ENCODE data around the gene ZIC1.

The ZIC1 gene

GRCh38 chr3:147381596-147381995, 27.6 kb upstream of the ZIC1 start:
- peaks cover 5% of the 10 kb centered on the region for H3K4me1 ChIP-seq (ENCODE audit: insufficient read depth, insufficient read length)
- H3K27me3 ChIP-seq (ENCODE audit: insufficient read depth, insufficient read length), result peaks cover 98% of the 10 kb centered on the region
- no peak for DNase-seq (ENCODE audit: low read depth, low spot score)
- H3K36me3 ChIP-seq (ENCODE audit: insufficient read depth, insufficient read length, low read length), result no peaks in the 10 kb centered on the region
- no peak overlapping the region for H3K4me3 ChIP-seq (ENCODE audit: insufficient read length, low read depth)
- H3K9me3 ChIP-seq (ENCODE audit: insufficient read depth, low read length), result no peaks in the 10 kb centered on the region
- no peak overlapping the region for H3K9ac ChIP-seq (ENCODE audit: insufficient read length, low read depth)
- TF ChIP-seq ZNF274 (IDR thresholded peaks at IDR 0.05; ENCODE audit: low read depth, low read length) (no peak), YY1 (IDR thresholded peaks at IDR 0.05; ENCODE audit: insufficient read depth, insufficient read length) (no peak), SUZ12 (IDR thresholded peaks at IDR 0.05; ENCODE audit: extremely low read depth, insufficient read depth, insufficient read length) (no peak)

DNA sequence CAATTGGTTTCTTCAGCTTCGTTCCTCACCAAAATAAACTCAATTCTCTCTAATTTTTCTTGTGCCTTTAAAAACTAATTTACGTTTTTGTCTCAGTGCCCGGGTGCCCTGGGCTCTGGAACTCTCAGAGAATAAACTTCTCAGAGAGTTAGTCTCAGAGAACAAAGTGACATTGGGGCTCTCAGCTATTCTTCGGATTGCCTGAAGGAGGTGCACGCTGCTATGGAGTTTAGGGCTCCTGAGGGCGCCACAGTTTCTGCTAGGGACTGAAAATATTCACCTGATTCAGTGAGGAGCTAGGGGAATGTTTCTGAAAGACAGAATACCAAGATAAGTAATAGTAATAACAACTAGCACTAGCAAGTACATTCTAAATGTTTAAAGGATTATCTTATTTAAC, 25.5 kb upstream of the ZIC1 start:
- Histone ChIP-seq H3K4me3 (ENCODE audit: insufficient read length, low read depth) (no peak overlapping the region), H3K27me3 (ENCODE audit: insufficient read depth, insufficient read length) (peaks cover 100% of the 10 kb centered on the region), H3K36me3 (ENCODE audit: insufficient read depth, insufficient read length, low read length) (no peaks in the 10 kb centered on the region), H3K9ac (ENCODE audit: insufficient read length, low read depth) (no peak overlapping the region), H3K9me3 (ENCODE audit: insufficient read depth, low read length) (no peaks in the 10 kb centered on the region), H3K4me1 (ENCODE audit: insufficient read depth, insufficient read length) (no peaks in the 10 kb centered on the region)
- TF ChIP-seq SUZ12 (IDR thresholded peaks at IDR 0.05; ENCODE audit: extremely low read depth, insufficient read depth, insufficient read length), result no peak
- TF ChIP-seq YY1 (IDR thresholded peaks at IDR 0.05; ENCODE audit: insufficient read depth, insufficient read length), result no peak
- no peak for TF ChIP-seq ZNF274 (IDR thresholded peaks at IDR 0.05; ENCODE audit: low read depth, low read length)
- no peak for DNase-seq (ENCODE audit: low read depth, low spot score)

DNA sequence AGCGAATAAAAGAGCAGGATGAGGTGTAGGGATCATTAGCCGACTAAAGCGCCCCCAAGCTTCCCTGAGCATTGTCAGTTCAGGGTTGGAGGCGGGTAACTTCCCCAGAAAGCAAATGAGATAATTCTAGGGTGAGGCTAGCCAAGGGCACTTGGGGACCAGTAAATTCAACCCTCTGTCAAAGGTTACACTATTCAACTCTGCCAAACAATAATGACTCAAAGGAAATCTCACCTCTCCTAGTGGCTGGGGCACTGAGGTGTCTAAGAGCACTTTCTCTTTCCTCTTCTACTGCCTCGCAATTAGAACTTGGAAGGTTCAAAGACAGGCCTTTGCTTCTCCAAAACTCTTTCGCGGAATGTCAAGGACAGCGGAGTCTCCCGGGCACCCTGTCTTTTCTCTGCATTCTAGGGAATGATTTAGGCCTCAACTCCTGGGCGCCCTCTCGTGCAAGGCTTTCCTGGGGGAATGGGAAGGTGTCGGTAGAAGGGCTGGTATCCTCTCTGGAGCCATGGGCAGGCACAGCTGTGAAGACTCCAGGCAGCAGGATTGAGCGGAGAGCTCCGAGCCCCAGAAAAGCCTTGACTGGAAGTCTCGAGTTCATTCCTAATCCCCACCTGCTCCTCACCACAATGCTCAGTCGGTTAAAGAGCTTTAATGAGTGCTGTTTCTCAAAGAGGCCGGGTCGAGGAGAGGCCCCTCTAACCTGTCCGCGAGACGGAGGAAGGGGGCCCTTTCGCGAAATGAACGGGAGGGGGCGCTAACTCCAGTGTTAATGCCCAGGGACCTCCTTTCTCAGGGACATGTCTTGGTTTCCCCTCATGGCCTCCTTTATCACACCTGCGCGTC, 24.7 kb upstream of the ZIC1 start:
- no peaks in the 10 kb centered on the region for H3K4me1 ChIP-seq (ENCODE audit: insufficient read depth, insufficient read length)
- no peak overlapping the region for H3K4me3 ChIP-seq (ENCODE audit: insufficient read length, low read depth)
- H3K9ac ChIP-seq (ENCODE audit: insufficient read length, low read depth), result no peak overlapping the region
- no peaks in the 10 kb centered on the region for H3K9me3 ChIP-seq (ENCODE audit: insufficient read depth, low read length)
- DNase-seq (ENCODE audit: low read depth, low spot score), result no peak
- H3K36me3 ChIP-seq (ENCODE audit: insufficient read depth, insufficient read length, low read length), result no peaks in the 10 kb centered on the region
- TF ChIP-seq SUZ12 (IDR thresholded peaks at IDR 0.05; ENCODE audit: extremely low read depth, insufficient read depth, insufficient read length) (no peak), YY1 (IDR thresholded peaks at IDR 0.05; ENCODE audit: insufficient read depth, insufficient read length) (no peak), ZNF274 (IDR thresholded peaks at IDR 0.05; ENCODE audit: low read depth, low read length) (no peak)
- H3K27me3 ChIP-seq (ENCODE audit: insufficient read depth, insufficient read length), result peaks cover 100% of the 10 kb centered on the region

DNA sequence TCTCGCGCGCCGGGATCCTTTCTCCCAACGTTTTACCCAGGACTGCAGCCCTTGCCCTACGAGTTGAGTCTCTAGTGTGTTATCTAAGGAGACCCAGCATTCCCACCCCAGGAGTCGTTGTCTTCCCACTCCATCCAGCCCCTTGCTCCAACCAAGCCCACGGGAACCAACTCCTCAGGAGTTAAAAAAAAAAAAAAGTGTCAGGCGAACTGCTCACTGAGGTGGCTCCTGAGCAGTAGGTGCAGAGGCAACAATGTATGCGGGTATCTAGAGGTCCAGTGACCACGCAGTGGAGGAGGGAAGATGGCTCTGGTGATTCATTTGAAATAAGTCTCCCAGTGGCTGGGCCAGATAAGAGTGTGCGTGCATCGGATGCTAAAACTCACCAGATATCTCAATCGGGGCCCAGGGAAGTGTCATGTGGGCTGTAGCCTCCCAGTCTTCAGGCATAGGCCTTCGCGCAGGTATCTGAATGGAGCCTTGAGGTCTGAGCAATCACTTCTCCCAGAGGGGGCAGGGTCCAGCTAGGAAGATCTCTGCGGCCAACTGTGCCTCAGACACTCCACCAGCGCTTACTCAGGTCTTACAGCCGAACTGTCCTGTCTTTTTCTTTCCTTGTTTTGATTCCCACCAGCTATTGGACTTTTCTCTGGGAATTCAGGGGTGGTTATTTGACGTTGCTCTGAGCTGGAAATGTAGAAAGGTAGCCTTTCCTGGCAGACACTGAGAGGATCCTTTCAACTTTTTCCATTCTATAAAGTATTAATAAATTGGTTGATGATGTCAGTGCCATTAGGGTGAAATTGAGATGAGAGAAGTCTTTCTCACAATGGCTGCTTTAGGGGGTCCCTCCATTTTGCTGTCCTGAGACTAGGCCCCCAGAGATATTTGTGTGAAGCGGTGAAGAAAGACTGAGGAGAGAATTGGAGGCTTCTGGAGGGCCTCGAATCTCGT, 23.8 kb upstream of the ZIC1 start:
- no peaks in the 10 kb centered on the region for H3K36me3 ChIP-seq (ENCODE audit: insufficient read depth, insufficient read length, low read length)
- H3K27me3 ChIP-seq (ENCODE audit: insufficient read depth, insufficient read length), result peaks cover 100% of the 10 kb centered on the region
- no peaks in the 10 kb centered on the region for H3K4me1 ChIP-seq (ENCODE audit: insufficient read depth, insufficient read length)
- H3K4me3 ChIP-seq (ENCODE audit: insufficient read length, low read depth), result no peak overlapping the region
- no peaks in the 10 kb centered on the region for H3K9me3 ChIP-seq (ENCODE audit: insufficient read depth, low read length)
- H3K9ac ChIP-seq (ENCODE audit: insufficient read length, low read depth), result no peak overlapping the region
- TF ChIP-seq YY1 (IDR thresholded peaks at IDR 0.05; ENCODE audit: insufficient read depth, insufficient read length) (no peak), ZNF274 (IDR thresholded peaks at IDR 0.05; ENCODE audit: low read depth, low read length) (no peak), SUZ12 (IDR thresholded peaks at IDR 0.05; ENCODE audit: extremely low read depth, insufficient read depth, insufficient read length) (no peak)
- no peak for DNase-seq (ENCODE audit: low read depth, low spot score)

DNA sequence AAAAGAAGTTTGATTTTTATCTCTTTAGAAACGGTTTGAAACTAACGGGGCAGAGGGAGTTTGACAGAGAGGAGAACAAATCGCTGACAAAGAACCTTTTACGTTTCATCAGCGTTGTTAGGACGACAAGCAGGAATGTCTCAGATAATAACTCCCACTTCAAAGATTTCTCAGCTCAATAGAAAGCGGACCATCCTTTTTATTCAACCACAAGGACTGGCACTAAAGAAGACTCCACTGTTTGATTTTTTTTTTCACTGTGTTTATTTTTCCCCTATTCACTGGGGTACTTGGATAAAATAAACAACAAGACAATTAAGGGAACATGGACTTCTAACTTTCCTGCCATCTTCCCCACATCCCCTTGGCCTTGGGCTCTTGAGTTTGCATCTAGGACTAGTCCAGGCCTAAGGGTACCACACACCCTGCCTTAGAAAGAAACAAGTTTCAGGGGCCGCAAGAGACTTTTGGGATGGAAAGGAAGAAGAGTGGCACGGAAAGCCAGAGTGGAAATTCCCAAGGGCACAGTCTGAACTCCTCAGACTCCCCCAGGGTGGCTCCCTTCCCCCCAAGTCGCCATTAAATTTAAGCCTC, 21.8 kb upstream of the ZIC1 start:
- Histone ChIP-seq H3K36me3 (ENCODE audit: insufficient read depth, insufficient read length, low read length) (no peaks in the 10 kb centered on the region), H3K27me3 (ENCODE audit: insufficient read depth, insufficient read length) (peaks cover 100% of the 10 kb centered on the region), H3K9me3 (ENCODE audit: insufficient read depth, low read length) (peaks cover 10% of the 10 kb centered on the region; the same call in 1 of the 2 replicates), H3K4me3 (ENCODE audit: insufficient read length, low read depth) (no peak overlapping the region), H3K4me1 (ENCODE audit: insufficient read depth, insufficient read length) (peaks cover 5% of the 10 kb centered on the region), H3K9ac (ENCODE audit: insufficient read length, low read depth) (no peak overlapping the region)
- TF ChIP-seq ZNF274 (IDR thresholded peaks at IDR 0.05; ENCODE audit: low read depth, low read length) (no peak), YY1 (IDR thresholded peaks at IDR 0.05; ENCODE audit: insufficient read depth, insufficient read length) (no peak), SUZ12 (IDR thresholded peaks at IDR 0.05; ENCODE audit: extremely low read depth, insufficient read depth, insufficient read length) (no peak)
- DNase-seq (ENCODE audit: low read depth, low spot score), result no peak

DNA sequence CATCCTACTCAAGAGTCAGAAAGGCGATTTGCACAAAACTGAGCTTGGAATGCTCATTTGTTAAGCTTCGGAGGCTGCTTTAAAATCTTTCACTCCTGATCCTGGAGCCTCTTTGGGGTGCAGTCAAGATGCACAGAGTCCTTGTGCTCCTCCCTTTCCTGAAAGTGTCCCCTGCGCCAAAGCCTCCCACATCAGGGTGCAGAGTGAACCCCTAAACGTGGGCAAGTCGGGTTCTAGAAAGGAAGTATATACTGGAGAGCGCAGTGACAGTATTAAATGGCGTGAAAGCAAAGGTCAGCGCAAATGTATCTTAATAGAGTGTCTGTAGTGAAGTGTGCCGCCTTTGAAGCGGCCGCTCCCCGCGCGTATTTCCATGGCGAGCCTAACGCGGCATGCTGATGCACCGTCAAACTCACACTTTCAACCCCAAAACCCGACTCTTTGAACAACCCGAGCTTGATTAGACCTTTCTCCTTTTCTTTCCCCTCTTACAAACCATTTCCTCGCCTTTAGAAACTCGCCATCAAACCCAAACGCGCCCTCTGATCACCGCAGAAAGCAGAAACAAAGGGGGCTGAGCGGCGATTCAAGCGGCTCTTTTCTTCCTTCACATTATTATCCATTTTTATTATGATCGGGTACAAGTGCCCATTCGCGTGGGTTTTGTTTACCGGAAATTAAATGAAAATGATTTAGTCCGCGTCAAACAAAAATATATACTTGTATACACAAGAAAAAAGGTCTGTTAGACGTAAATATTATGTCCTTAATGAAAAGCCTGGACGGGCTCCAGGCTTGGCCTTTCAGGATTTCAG, 21.1 kb upstream of the ZIC1 start:
- DNase-seq (ENCODE audit: low read depth, low spot score), result no peak
- Histone ChIP-seq H3K9ac (ENCODE audit: insufficient read length, low read depth) (no peak overlapping the region), H3K9me3 (ENCODE audit: insufficient read depth, low read length) (peaks cover 10% of the 10 kb centered on the region; the same call in 1 of the 2 replicates), H3K4me1 (ENCODE audit: insufficient read depth, insufficient read length) (peaks cover 5% of the 10 kb centered on the region), H3K27me3 (ENCODE audit: insufficient read depth, insufficient read length) (peaks cover 100% of the 10 kb centered on the region), H3K4me3 (ENCODE audit: insufficient read length, low read depth) (no peak overlapping the region), H3K36me3 (ENCODE audit: insufficient read depth, insufficient read length, low read length) (no peaks in the 10 kb centered on the region)
- TF ChIP-seq ZNF274 (IDR thresholded peaks at IDR 0.05; ENCODE audit: low read depth, low read length), result no peak
- no peak for TF ChIP-seq YY1 (IDR thresholded peaks at IDR 0.05; ENCODE audit: insufficient read depth, insufficient read length)
- TF ChIP-seq SUZ12 (IDR thresholded peaks at IDR 0.05; ENCODE audit: extremely low read depth, insufficient read depth, insufficient read length), result peak; percentile 96

Measured in NT2/D1 (cell line).